GM12878 (cell line): ENCODE data around the gene CACNA1I. TPM values are rescaled to one million over a fixed set of nuclear protein-coding genes. Genes with fewer than 3 reads are reported as not detected.

ENCODE experiments used
- ATAC-seq: fragments of 200-7000 bp; cut with Tn5 transposase; 3 replicates; pipeline ENCODE4 v1.9.1; 2020; ENCODE audit warnings: mild to moderate bottlenecking, moderate library complexity
- BruUV-seq: library from RNA; stranded (reverse); fragments of 400-500 nt; replicated peaks from 2 replicates; lab custom pipeline; 2021; lab: Mats Ljungman, UMichigan
- CTCF ChIA-PET: fragments of 300-600 bp; sonication (Branson Sonifier 250); formaldehyde crosslinking; extraction: SDS; loops from one replicate; lab custom pipeline; 2021; ENCODE audit warnings: inconsistent platforms; lab: Yijun Ruan, JAX
- POLR2A ChIA-PET: fragments of 350-600 bp; formaldehyde crosslinking; extraction: SDS; loops from one replicate; lab custom pipeline; 2021; ENCODE audit warnings: inconsistent platforms; lab: Charles Lee
- RAD21 ChIA-PET: fragments of 300-600 bp; sonication (Branson Sonifier 250); formaldehyde crosslinking; loops from one replicate; lab custom pipeline; 2023; ENCODE audit warnings: antibody characterized with exemption; ENCODE audit not compliant: unreplicated experiment; lab: Charles Lee
- SMC1A ChIA-PET: fragments of 300-600 bp; sonication (Branson Sonifier 250); formaldehyde crosslinking; loops from one replicate; lab custom pipeline; 2023; ENCODE audit not compliant: unreplicated experiment, uncharacterized antibody; lab: Charles Lee
- DNase-seq: peaks from one replicate; pipeline ENCODE4 v3.0.0-alpha.2; 2011; ENCODE audit warnings: low read depth, low spot score
- FAIRE-seq: peaks from 3 replicates; lab custom pipeline; 2011; peaks lifted over from hg19 to GRCh38; lab: Jason Lieb, UNC
- H2AFZ ChIP-seq: 2 replicates; pipeline ENCODE4 v1.6.0; 2011; ENCODE audit warnings: low read depth, low read length, control low read depth; ENCODE audit not compliant: control insufficient read depth
- H3K27ac ChIP-seq: 2 replicates; pipeline ENCODE4 v1.5.1; 2011; ENCODE audit warnings: control low read depth; ENCODE audit not compliant: control insufficient read depth, insufficient read depth
- H3K27me3 ChIP-seq, 2 experiments: replicated peaks in 1 of 2; 2 replicates each; pipeline versions ENCODE4 v1.6.0 to v1.6.1; 2011; ENCODE audit warnings: low read length in 1 of 2; ENCODE audit not compliant: control insufficient read depth in 2 of 2, insufficient read depth in 2 of 2
- H3K36me3 ChIP-seq, 2 experiments: 2 replicates each; pipeline ENCODE4 v1.5.1; 2011; ENCODE audit warnings: low read length in 1 of 2; ENCODE audit not compliant: control insufficient read depth in 2 of 2, insufficient read depth in 2 of 2
- H3K4me1 ChIP-seq: 2 replicates; pipeline ENCODE4 v1.6.1; 2011; ENCODE audit warnings: mild to moderate bottlenecking, low read length, moderate library complexity, mixed read lengths; ENCODE audit not compliant: control insufficient read depth, insufficient read depth
- H3K4me2 ChIP-seq: 2 replicates; pipeline ENCODE4 v1.6.0; 2011; ENCODE audit warnings: control low read depth; ENCODE audit not compliant: control insufficient read depth, insufficient read depth
- H3K4me3 ChIP-seq: fragments of 200-600 bp; sonication (generic); 2 replicates; pipeline ENCODE4 v1.5.1; 2016
- H3K79me2 ChIP-seq: 2 replicates; pipeline ENCODE4 v1.6.0; 2011; ENCODE audit warnings: low read length; ENCODE audit not compliant: control insufficient read depth, insufficient read depth
- H3K9ac ChIP-seq: 2 replicates; pipeline ENCODE4 v1.8.0; 2011; ENCODE audit warnings: low read length, control low read depth, mixed read lengths; ENCODE audit not compliant: control insufficient read depth, insufficient read depth
- H3K9me3 ChIP-seq: replicated peaks from 3 replicates; pipeline ENCODE4 v1.5.1; 2011; ENCODE audit warnings: mild to moderate bottlenecking, low read length; ENCODE audit not compliant: control insufficient read depth, insufficient read depth
- H4K20me1 ChIP-seq: 2 replicates; pipeline ENCODE4 v1.6.0; 2011; ENCODE audit not compliant: control insufficient read depth, insufficient read depth
- ATF7 ChIP-seq: fragments of 450-650 bp; IDR thresholded peaks from 2 replicates; pipeline ENCODE4 v1.6.1; 2016; ENCODE audit warnings: low read depth, mild to moderate bottlenecking
- CBX3 ChIP-seq: fragments of 200-600 bp; sonication (generic); IDR thresholded peaks from 2 replicates; pipeline ENCODE4 v1.6.1; 2016; ENCODE audit warnings: low read depth, borderline replicate concordance
- HDAC2 ChIP-seq: fragments of 200-600 bp; sonication (generic); IDR thresholded peaks from 2 replicates; pipeline ENCODE4 v1.6.1; 2017
- KLF5 ChIP-seq: fragments of 450-650 bp; IDR thresholded peaks from 2 replicates; pipeline ENCODE4 v1.6.1; 2014; ENCODE audit warnings: mild to moderate bottlenecking; ENCODE audit not compliant: partially characterized antibody
- MTA3 ChIP-seq: IDR thresholded peaks from 2 replicates; pipeline ENCODE4 v1.6.1; 2012; ENCODE audit warnings: low read length, inconsistent platforms, borderline replicate concordance
- PML ChIP-seq: IDR thresholded peaks from 2 replicates; pipeline ENCODE4 v1.6.1; 2012; ENCODE audit warnings: low read length, inconsistent platforms
- RELA ChIP-seq: fragments of 450-650 bp; IDR thresholded peaks from 2 replicates; pipeline ENCODE4 v1.8.0; 2014; ENCODE audit warnings: borderline replicate concordance; ENCODE audit not compliant: partially characterized antibody
- RFX5 ChIP-seq: IDR thresholded peaks from 2 replicates; pipeline ENCODE4 v1.6.1; 2011; ENCODE audit warnings: low read depth, low read length, improper control_type of control experiment
- SIN3A ChIP-seq: IDR thresholded peaks from 2 replicates; pipeline ENCODE4 v1.6.1; 2012; ENCODE audit warnings: low read depth, low read length, improper control_type of control experiment
- TARDBP ChIP-seq: IDR thresholded peaks from 2 replicates; pipeline ENCODE4 v1.6.1; 2016; ENCODE audit warnings: borderline replicate concordance
- ZNF622 ChIP-seq: fragments of 450-650 bp; IDR thresholded peaks from 2 replicates; pipeline ENCODE4 v1.6.1; 2017; ENCODE audit warnings: mild to moderate bottlenecking, inconsistent platforms
- WGBS: methylation state at CpG from one replicate; pipeline ENCODE4 v1.1.6; 2016; ENCODE audit warnings: low lambda C conversion rate; ENCODE audit not compliant: insufficient replicate concordance, insufficient coverage; ENCODE audit errors: missing lambda C conversion rate; 5-methylcytosine and 5-hydroxymethylcytosine counted together
- in situ Hi-C: fragments of 300-500 bp; cut with MboI; formaldehyde crosslinking; loops from 9 replicates; pipeline ENCODE4 v1.14.3; 2018; ENCODE audit warnings: mixed read lengths
- intact Hi-C: fragments of 100-400 bp; cut with micrococcal nuclease; formaldehyde crosslinking; loops from one replicate; pipeline ENCODE4 v1.14.2; 2022; ENCODE audit not compliant: unreplicated experiment
- polyA plus RNA-seq, 11 experiments: library from polyadenylated mRNA; depleted of rRNA in 4 of 11; unstranded in 6 of 11; stranded (reverse) in 5 of 11; fragments of >200 nt; fragmentation: Nextera tagmentation in 4 of 11; fragmentation: Illumina TruSeq in 1 of 11; extraction: Ambion mirVana in 4 of 11; extraction: Trizol in 1 of 11; gene quantifications; 1 replicate in 1 of 11; 2 replicates in 10 of 11; pipeline versions ENCODE4 v1.2.1 to v1.2.3, GENCODE V29; 2011 to 2016; ENCODE audit warnings: inconsistent platforms in 2 of 11, missing spikeins in 2 of 11, low read depth in 1 of 11
- total RNA-seq, 4 experiments: library from RNA; depleted of rRNA in 3 of 4; stranded (reverse); fragments of >200 nt in 3 of 4; fragmentation: Illumina TruSeq in 1 of 4; extraction: Trizol in 1 of 4; gene quantifications; 2 replicates each; pipeline versions ENCODE4 v1.2.1 to v1.2.3, GENCODE V29; 2013 to 2021
- TF ChIP-seq, protein P1 (sequence below): IDR thresholded peaks from 2 replicates; pipeline ENCODE4 v1.6.1; 2011; ENCODE audit warnings: mild to moderate bottlenecking, low read depth, low read length, moderate library complexity; ENCODE audit not compliant: insufficient replicate concordance
- TF ChIP-seq, protein P2 (sequence below): IDR thresholded peaks from 2 replicates; pipeline ENCODE4 v1.6.1; 2011; ENCODE audit warnings: borderline replicate concordance, low read depth, mild to moderate bottlenecking, moderate library complexity, mixed read lengths, low read length; ENCODE audit not compliant: insufficient read depth; ENCODE audit errors: extremely low read length
- TF ChIP-seq, protein P3 (sequence below): IDR thresholded peaks from 2 replicates; pipeline ENCODE4 v1.6.1; 2012; ENCODE audit warnings: improper control_type of control experiment, low read depth, low read length; ENCODE audit not compliant: insufficient replicate concordance

CACNA1I gene
- total and polyA plus RNA-seq, 10 of the 15 experiments (the other 5 are each of a cell fraction or from before 2014, with no cell fraction given) = 0.01 to 0.03 TPM; not detected in 8

DNA sequence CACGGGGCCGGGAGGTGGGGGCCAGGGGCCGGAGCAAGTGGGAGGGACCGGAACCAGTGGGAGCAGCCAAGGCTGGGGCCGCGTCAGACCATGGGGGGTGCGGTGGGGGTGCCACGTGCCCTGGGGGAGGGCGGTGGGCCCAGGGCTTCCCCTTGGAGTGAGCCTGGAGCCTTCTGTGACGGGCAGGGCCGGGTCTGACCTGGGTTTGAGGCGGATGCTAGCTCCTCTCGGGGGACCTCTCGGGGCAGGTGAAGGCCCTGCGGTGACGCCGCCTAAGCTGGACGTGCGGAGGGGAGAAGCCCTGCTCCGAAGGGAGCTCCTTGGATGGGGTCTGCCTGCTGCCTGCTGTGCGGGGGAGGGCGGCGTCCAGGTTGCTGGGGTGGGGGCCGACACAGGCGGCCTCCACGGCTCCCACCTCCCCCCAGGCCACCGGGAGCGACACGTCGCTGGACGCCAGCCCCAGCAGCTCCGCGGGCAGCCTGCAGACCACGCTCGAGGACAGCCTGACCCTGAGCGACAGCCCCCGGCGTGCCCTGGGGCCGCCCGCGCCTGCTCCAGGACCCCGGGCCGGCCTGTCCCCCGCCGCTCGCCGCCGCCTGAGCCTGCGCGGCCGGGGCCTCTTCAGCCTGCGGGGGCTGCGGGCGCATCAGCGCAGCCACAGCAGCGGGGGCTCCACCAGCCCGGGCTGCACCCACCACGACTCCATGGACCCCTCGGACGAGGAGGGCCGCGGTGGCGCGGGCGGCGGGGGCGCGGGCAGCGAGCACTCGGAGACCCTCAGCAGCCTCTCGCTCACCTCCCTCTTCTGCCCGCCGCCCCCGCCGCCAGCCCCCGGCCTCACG lies 115.0 kb downstream of the CACNA1I start (continued):
- TF ChIP-seq ATF7 (no peak), PML (no peak), CBX3 (no peak), ZNF622 (no peak), MTA3 (no peak), HDAC2 (no peak), SIN3A (no peak), TARDBP (no peak)
- TF ChIP-seq, protein P1, sequence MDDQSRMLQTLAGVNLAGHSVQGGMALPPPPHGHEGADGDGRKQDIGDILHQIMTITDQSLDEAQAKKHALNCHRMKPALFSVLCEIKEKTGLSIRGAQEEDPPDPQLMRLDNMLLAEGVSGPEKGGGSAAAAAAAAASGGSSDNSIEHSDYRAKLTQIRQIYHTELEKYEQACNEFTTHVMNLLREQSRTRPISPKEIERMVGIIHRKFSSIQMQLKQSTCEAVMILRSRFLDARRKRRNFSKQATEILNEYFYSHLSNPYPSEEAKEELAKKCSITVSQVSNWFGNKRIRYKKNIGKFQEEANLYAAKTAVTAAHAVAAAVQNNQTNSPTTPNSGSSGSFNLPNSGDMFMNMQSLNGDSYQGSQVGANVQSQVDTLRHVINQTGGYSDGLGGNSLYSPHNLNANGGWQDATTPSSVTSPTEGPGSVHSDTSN = no peak

DNA sequence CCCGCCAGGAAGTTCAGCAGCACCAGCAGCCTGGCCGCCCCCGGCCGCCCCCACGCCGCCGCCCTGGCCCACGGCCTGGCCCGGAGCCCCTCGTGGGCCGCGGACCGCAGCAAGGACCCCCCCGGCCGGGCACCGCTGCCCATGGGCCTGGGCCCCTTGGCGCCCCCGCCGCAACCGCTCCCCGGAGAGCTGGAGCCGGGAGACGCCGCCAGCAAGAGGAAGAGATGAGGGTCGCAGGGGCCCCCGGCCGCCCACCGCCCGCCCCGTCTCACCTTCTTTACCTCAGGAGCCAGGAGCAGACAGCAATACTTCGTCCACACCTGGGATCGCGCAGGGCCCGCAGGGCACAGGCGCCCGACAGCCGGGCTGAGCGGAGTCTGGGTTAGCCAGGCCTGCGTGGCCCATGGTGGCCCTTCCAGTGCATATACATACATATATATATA lies 115.6 kb downstream of the CACNA1I start:
- H3K9me3 ChIP-seq = no peaks in the 10 kb centered on the region
- in situ Hi-C loops (no loop called here), intact Hi-C loops (no loop called here)
- H3K27ac ChIP-seq = no peak overlapping the region
- FAIRE-seq = no peak
- RAD21 ChIA-PET = no interaction called here
- H4K20me1 ChIP-seq = no peaks in the 10 kb centered on the region
- no TSS peak for BruUV-seq
- POLR2A ChIA-PET = no interaction called here
- H3K79me2 ChIP-seq = no peaks in the 10 kb centered on the region
- no peak overlapping the region for H3K9ac ChIP-seq
- CTCF ChIA-PET = no interaction called here
- H3K4me1 ChIP-seq = no peaks in the 10 kb centered on the region
- SMC1A ChIA-PET = no interaction called here
- DNase-seq = no peak
- ATAC-seq = no peak
- H3K4me3 ChIP-seq = no peak overlapping the region
- no peak overlapping the region for H2AFZ ChIP-seq
- no peak overlapping the region for H3K4me2 ChIP-seq
- H3K36me3 ChIP-seq = no peaks in the 10 kb centered on the region
- 51% methylated on average over 32 of the region's 39 CpGs for WGBS
- peaks cover 0 to 6% of the 10 kb centered on the region in 2 experiments; a peak in 3 of 4 replicates for H3K27me3 ChIP-seq
- TF ChIP-seq RELA (no peak), KLF5 (no peak), RFX5 (no peak)
- TF ChIP-seq, protein P2, sequence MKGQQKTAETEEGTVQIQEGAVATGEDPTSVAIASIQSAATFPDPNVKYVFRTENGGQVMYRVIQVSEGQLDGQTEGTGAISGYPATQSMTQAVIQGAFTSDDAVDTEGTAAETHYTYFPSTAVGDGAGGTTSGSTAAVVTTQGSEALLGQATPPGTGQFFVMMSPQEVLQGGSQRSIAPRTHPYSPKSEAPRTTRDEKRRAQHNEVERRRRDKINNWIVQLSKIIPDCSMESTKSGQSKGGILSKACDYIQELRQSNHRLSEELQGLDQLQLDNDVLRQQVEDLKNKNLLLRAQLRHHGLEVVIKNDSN = no peak
- TF ChIP-seq, protein P3, sequence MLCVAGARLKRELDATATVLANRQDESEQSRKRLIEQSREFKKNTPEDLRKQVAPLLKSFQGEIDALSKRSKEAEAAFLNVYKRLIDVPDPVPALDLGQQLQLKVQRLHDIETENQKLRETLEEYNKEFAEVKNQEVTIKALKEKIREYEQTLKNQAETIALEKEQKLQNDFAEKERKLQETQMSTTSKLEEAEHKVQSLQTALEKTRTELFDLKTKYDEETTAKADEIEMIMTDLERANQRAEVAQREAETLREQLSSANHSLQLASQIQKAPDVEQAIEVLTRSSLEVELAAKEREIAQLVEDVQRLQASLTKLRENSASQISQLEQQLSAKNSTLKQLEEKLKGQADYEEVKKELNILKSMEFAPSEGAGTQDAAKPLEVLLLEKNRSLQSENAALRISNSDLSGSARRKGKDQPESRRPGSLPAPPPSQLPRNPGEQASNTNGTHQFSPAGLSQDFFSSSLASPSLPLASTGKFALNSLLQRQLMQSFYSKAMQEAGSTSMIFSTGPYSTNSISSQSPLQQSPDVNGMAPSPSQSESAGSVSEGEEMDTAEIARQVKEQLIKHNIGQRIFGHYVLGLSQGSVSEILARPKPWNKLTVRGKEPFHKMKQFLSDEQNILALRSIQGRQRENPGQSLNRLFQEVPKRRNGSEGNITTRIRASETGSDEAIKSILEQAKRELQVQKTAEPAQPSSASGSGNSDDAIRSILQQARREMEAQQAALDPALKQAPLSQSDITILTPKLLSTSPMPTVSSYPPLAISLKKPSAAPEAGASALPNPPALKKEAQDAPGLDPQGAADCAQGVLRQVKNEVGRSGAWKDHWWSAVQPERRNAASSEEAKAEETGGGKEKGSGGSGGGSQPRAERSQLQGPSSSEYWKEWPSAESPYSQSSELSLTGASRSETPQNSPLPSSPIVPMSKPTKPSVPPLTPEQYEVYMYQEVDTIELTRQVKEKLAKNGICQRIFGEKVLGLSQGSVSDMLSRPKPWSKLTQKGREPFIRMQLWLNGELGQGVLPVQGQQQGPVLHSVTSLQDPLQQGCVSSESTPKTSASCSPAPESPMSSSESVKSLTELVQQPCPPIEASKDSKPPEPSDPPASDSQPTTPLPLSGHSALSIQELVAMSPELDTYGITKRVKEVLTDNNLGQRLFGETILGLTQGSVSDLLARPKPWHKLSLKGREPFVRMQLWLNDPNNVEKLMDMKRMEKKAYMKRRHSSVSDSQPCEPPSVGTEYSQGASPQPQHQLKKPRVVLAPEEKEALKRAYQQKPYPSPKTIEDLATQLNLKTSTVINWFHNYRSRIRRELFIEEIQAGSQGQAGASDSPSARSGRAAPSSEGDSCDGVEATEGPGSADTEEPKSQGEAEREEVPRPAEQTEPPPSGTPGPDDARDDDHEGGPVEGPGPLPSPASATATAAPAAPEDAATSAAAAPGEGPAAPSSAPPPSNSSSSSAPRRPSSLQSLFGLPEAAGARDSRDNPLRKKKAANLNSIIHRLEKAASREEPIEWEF = no peak
